ENCODE data around the gene EPS15. TPM values are rescaled to one million over a fixed set of nuclear protein-coding genes. Genes with fewer than 3 reads are reported as not detected.

EPS15 gene
- total and polyA plus RNA-seq, 2 donors (not counting 1 experiment from before 2014, with no cell fraction given), result 40.3 to 151 TPM

DNA sequence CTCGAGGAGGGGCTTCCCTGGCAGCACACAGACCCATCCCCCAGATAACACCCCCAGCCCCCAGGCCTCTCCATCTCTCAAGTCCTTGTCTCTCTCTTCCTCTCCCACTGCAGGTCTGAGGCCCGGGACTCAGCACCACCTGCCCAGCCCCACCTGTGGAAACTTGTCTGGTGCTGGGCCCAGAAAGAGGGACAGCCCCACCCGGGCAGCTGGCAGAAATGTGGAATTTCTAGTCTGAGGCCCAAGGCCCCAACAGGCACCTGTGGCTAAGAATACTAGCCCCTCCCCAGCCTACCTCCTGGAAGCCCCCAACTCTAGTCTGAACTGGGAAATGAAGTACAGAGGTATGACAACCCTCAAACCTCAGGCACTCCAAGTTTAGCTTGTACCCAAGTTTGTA is 204.1 kb downstream of the EPS15 start:
- H3K27ac Mint-ChIP-seq, result no peak overlapping the region
- intact Hi-C loops (cut with micrococcal nuclease), result no loop called here
- WGBS (ENCODE audit: insufficient coverage), result 81% methylated on average over 2 of the region's 3 CpGs

DNA sequence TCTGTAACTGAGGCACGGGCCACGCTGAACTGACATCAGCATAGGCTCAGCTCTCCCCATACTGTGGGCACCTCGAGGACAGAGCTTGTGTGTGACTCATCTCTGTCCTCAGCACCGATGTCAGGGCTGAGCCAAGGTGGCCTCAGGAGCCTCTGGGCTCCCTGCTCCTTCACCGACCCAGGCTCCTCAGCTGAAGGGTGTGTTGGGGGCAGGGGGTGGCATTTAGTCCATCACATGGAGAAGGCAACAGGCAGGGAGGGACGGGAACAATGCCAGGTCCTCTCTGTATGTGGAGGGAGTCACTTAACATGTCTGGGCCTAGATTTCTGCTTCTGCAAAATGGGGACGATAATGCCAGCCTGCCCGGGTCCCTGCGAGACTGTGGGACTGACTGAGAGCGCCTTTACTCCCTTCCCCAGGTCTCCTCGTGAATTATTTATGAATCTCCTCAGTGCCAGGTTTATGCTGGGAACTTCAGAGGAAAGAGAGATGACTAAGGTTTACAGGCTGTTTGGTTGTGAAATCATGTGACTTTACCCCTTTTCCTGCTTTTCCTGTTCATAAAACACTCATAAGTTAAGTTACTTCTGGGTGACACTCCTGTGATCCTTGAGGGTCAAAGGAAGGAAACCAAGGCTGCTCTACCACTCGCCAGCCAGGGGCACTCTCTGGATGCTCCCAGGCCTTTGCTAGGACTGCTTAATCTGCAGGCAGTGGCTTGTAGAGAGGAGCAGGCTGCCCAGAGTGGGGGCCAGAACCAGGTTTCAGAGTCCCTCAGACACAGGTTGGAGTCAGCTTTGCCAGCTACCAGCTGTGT is 204.9 kb downstream of the EPS15 start:
- no peaks in the 10 kb centered on the region for H4K20me1 ChIP-seq (ENCODE audit: control insufficient read depth, insufficient read depth, low read length, poor library complexity, severe bottlenecking)
- no peak overlapping the region for H3K4me3 Mint-ChIP-seq
- peaks cover 0 to 3% of the 10 kb centered on the region in 2 donors for H3K4me1 ChIP-seq (ENCODE audit: control insufficient read depth in 2 of 2, insufficient read depth in 2 of 2, low read length in 2 of 2)
- H3K27me3 ChIP-seq (replicated peaks in 1 of 4; ENCODE audit: control extremely low read depth in 1 of 4, control insufficient read depth in 3 of 4, insufficient read depth in 4 of 4, low read length in 3 of 4), result no peaks in the 10 kb centered on the region
- H2AFZ ChIP-seq (ENCODE audit: insufficient read depth, low read depth, low read length, poor library complexity, severe bottlenecking), result peak overlapping the region; percentile 28
- no peak for DNase-seq
- H3K4me3 ChIP-seq (ENCODE audit: control extremely low read depth in 1 of 5, extremely low read depth in 1 of 5, insufficient read depth in 1 of 5, low read depth in 2 of 5, low read length in 4 of 5), result no peak overlapping the region
- H3K9ac ChIP-seq (ENCODE audit: low read length), result no peak overlapping the region
- peaks cover 12% of the 10 kb centered on the region for H3K4me1 Mint-ChIP-seq
- no peaks in the 10 kb centered on the region for H3K36me3 ChIP-seq (replicated peaks in 1 of 2; ENCODE audit: control extremely low read depth in 1 of 2, control insufficient read depth in 1 of 2, extremely low read depth in 1 of 2, insufficient read depth in 2 of 2, low read length in 1 of 2)
- no peak for ATAC-seq (ENCODE audit: low read depth)
- H3K79me2 ChIP-seq (ENCODE audit: control insufficient read depth, insufficient read depth, low read length), result no peaks in the 10 kb centered on the region
- no peak overlapping the region for H3K4me2 ChIP-seq (replicated peaks; ENCODE audit: low read depth, low read length, poor library complexity, severe bottlenecking)
- intact Hi-C loops (cut with micrococcal nuclease), result no loop called here
- H3K9me3 ChIP-seq (ENCODE audit: control extremely low read depth in 1 of 3, control insufficient read depth in 2 of 3, insufficient read depth in 1 of 3, low read length in 2 of 3), result no peaks in the 10 kb centered on the region
- ChIA-PET CTCF (no interaction called here), POLR2A (no interaction called here)
- H3K27ac ChIP-seq (ENCODE audit: low read length in 2 of 2), result no peak overlapping the region
- no peaks in the 10 kb centered on the region for H3K9me3 Mint-ChIP-seq (ENCODE audit: insufficient read depth)
- TF ChIP-seq, protein P1, sequence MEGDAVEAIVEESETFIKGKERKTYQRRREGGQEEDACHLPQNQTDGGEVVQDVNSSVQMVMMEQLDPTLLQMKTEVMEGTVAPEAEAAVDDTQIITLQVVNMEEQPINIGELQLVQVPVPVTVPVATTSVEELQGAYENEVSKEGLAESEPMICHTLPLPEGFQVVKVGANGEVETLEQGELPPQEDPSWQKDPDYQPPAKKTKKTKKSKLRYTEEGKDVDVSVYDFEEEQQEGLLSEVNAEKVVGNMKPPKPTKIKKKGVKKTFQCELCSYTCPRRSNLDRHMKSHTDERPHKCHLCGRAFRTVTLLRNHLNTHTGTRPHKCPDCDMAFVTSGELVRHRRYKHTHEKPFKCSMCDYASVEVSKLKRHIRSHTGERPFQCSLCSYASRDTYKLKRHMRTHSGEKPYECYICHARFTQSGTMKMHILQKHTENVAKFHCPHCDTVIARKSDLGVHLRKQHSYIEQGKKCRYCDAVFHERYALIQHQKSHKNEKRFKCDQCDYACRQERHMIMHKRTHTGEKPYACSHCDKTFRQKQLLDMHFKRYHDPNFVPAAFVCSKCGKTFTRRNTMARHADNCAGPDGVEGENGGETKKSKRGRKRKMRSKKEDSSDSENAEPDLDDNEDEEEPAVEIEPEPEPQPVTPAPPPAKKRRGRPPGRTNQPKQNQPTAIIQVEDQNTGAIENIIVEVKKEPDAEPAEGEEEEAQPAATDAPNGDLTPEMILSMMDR (IDR thresholded peaks at IDR 0.05), result no peak
- no peak for TF ChIP-seq EZH2 (IDR thresholded peaks at IDR 0.05; ENCODE audit: borderline replicate concordance, insufficient read depth, low read depth, low read length, poor library complexity, severe bottlenecking)
- H3K27ac Mint-ChIP-seq, result no peak overlapping the region
- no peaks in the 10 kb centered on the region for H3K27me3 Mint-ChIP-seq
- WGBS (ENCODE audit: insufficient coverage), result 54% methylated on average over 8 of the region's 12 CpGs

More for the DNA sequence above, 204.1 kb downstream of the EPS15 start:
- H3K9ac ChIP-seq (ENCODE audit: low read length), result no peak overlapping the region
- ChIA-PET CTCF (no interaction called here), POLR2A (no interaction called here)
- no peak for DNase-seq
- Mint-ChIP-seq H3K4me3 (no peak overlapping the region), H3K4me1 (peaks cover 12% of the 10 kb centered on the region), H3K27me3 (no peaks in the 10 kb centered on the region), H3K9me3 (ENCODE audit: insufficient read depth) (no peaks in the 10 kb centered on the region)
- H3K4me2 ChIP-seq (replicated peaks; ENCODE audit: low read depth, low read length, poor library complexity, severe bottlenecking), result no peak overlapping the region
- H3K79me2 ChIP-seq (ENCODE audit: control insufficient read depth, insufficient read depth, low read length), result no peaks in the 10 kb centered on the region
- no peaks in the 10 kb centered on the region for H4K20me1 ChIP-seq (ENCODE audit: control insufficient read depth, insufficient read depth, low read length, poor library complexity, severe bottlenecking)
- no peaks in the 10 kb centered on the region for H3K9me3 ChIP-seq (ENCODE audit: control extremely low read depth in 1 of 3, control insufficient read depth in 2 of 3, insufficient read depth in 1 of 3, low read length in 2 of 3)
- peaks cover 0 to 3% of the 10 kb centered on the region in 2 donors for H3K4me1 ChIP-seq (ENCODE audit: control insufficient read depth in 2 of 2, insufficient read depth in 2 of 2, low read length in 2 of 2)
- H3K27ac ChIP-seq (ENCODE audit: low read length in 2 of 2), result no peak overlapping the region
- ATAC-seq (ENCODE audit: low read depth), result no peak
- H3K4me3 ChIP-seq (ENCODE audit: control extremely low read depth in 1 of 5, extremely low read depth in 1 of 5, insufficient read depth in 1 of 5, low read depth in 2 of 5, low read length in 4 of 5), result no peak overlapping the region
- no peak overlapping the region for H2AFZ ChIP-seq (ENCODE audit: insufficient read depth, low read depth, low read length, poor library complexity, severe bottlenecking)
- H3K36me3 ChIP-seq (replicated peaks in 1 of 2; ENCODE audit: control extremely low read depth in 1 of 2, control insufficient read depth in 1 of 2, extremely low read depth in 1 of 2, insufficient read depth in 2 of 2, low read length in 1 of 2), result no peaks in the 10 kb centered on the region
- TF ChIP-seq, protein P1 (IDR thresholded peaks at IDR 0.05), result no peak
- TF ChIP-seq EZH2 (IDR thresholded peaks at IDR 0.05; ENCODE audit: borderline replicate concordance, insufficient read depth, low read depth, low read length, poor library complexity, severe bottlenecking), result no peak
- H3K27me3 ChIP-seq (replicated peaks in 1 of 4; ENCODE audit: control extremely low read depth in 1 of 4, control insufficient read depth in 3 of 4, insufficient read depth in 4 of 4, low read length in 3 of 4), result no peaks in the 10 kb centered on the region

Measured in B cell (primary cell).